ENCODE results near the gene MAU2.

The MAU2 gene

GRCh38 chr19:19321141-19321577 is 530 bp downstream of the MAU2 start:
- TF ChIP-seq RAD21 (IDR thresholded peaks at IDR 0.05; ENCODE audit: low read depth) (no peak), MAX (IDR thresholded peaks at IDR 0.05) (no peak), REST (IDR thresholded peaks at IDR 0.05; ENCODE audit: low read depth) (no peak), EGR1 (IDR thresholded peaks at IDR 0.05) (no peak), ZBTB7A (IDR thresholded peaks at IDR 0.05; ENCODE audit: low read depth) (no peak), USF1 (IDR thresholded peaks at IDR 0.05) (no peak), EP300 (IDR thresholded peaks at IDR 0.05; ENCODE audit: borderline replicate concordance) (no peak), YY1 (IDR thresholded peaks at IDR 0.05; ENCODE audit: low read depth) (no peak), CEBPB (IDR thresholded peaks at IDR 0.05) (no peak), CREB1 (IDR thresholded peaks at IDR 0.05; ENCODE audit: low read depth) (no peak), FOXM1 (IDR thresholded peaks at IDR 0.05; ENCODE audit: borderline replicate concordance, low read depth) (no peak), TAF1 (IDR thresholded peaks at IDR 0.05; ENCODE audit: low read depth) (no peak), NFIC (IDR thresholded peaks at IDR 0.05) (no peak)

- TF ChIP-seq REST (IDR thresholded peaks at IDR 0.05; ENCODE audit: low read depth) = no peak
- TF ChIP-seq FOXM1 (IDR thresholded peaks at IDR 0.05; ENCODE audit: borderline replicate concordance, low read depth) = no peak
- no peak for TF ChIP-seq CEBPB (IDR thresholded peaks at IDR 0.05)
- TF ChIP-seq YY1 (IDR thresholded peaks at IDR 0.05; ENCODE audit: low read depth) = no peak
Observed at GRCh38 chr19:19324059-19324770, 3.6 kb downstream of the MAU2 start.

DNA sequence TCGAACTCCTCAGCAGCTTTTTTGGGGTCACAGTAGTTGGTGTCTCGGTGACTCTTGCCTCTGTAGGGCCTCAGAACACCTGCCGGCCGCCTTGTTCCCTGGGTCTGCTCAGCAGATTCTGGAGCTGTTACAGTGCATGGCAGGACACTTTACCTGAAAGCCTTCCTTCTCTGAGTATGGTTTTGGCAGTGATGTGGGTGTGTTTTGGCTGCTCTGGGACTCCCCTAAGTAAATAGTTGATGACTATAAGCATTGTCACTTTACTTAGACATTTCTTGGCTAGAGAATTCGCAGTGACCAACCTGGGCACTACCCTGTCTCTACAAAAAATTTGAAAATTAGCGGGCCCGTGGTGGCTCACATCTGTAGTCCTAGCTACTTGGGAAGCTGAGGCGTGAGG is 7.0 kb downstream of the MAU2 start:
- no peak for TF ChIP-seq MAX (IDR thresholded peaks at IDR 0.05)
- no peak for TF ChIP-seq EP300 (IDR thresholded peaks at IDR 0.05; ENCODE audit: borderline replicate concordance)
- no peak for TF ChIP-seq EGR1 (IDR thresholded peaks at IDR 0.05)
- TF ChIP-seq FOXM1 (IDR thresholded peaks at IDR 0.05; ENCODE audit: borderline replicate concordance, low read depth) = no peak
- TF ChIP-seq NFIC (IDR thresholded peaks at IDR 0.05) = no peak
- TF ChIP-seq TCF12 (IDR thresholded peaks at IDR 0.05; ENCODE audit: low read depth) = no peak
- TF ChIP-seq USF1 (IDR thresholded peaks at IDR 0.05) = no peak
- no peak for TF ChIP-seq TEAD4 (IDR thresholded peaks at IDR 0.05)
- TF ChIP-seq ZBTB7A (IDR thresholded peaks at IDR 0.05; ENCODE audit: low read depth) = no peak
- TF ChIP-seq CEBPB (IDR thresholded peaks at IDR 0.05) = no peak
- TF ChIP-seq YY1 (IDR thresholded peaks at IDR 0.05; ENCODE audit: low read depth) = no peak
- no peak for TF ChIP-seq TAF1 (IDR thresholded peaks at IDR 0.05; ENCODE audit: low read depth)
- TF ChIP-seq CREB1 (IDR thresholded peaks at IDR 0.05; ENCODE audit: low read depth) = no peak
- TF ChIP-seq RAD21 (IDR thresholded peaks at IDR 0.05; ENCODE audit: low read depth) = no peak
- TF ChIP-seq REST (IDR thresholded peaks at IDR 0.05; ENCODE audit: low read depth) = no peak

DNA sequence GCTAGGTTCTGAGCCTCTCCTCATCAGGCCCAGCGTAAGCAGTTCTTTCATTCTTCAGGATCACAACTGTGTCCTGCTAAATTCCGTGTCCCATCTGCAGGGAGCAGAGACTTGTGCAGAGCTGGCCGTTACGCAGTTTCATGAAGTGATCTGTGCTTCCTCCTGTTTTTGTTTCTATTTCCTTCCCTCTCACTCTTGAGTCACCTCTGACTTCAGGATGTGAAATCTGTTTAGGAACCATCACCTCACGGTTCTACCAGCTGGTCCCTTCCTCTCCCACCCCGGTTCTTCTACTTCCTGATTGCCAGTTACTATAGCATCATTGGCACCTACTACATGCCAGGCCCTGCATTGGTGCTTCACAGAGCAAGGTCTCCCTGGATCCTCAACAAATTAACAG is 8.5 kb downstream of the MAU2 start:
- TF ChIP-seq YY1 (IDR thresholded peaks at IDR 0.05; ENCODE audit: low read depth) = no peak
- TF ChIP-seq USF1 (IDR thresholded peaks at IDR 0.05) = no peak
- no peak for TF ChIP-seq CREB1 (IDR thresholded peaks at IDR 0.05; ENCODE audit: low read depth)
- no peak for TF ChIP-seq REST (IDR thresholded peaks at IDR 0.05; ENCODE audit: low read depth)

Data from Ishikawa (cell line).